ENCODE data around the gene TREH. TPM values are rescaled to one million over a fixed set of nuclear protein-coding genes. Genes with fewer than 3 reads are reported as not detected.

Gene TREH
- total RNA-seq, 4 donors from 2014 or later: not detected

DNA sequence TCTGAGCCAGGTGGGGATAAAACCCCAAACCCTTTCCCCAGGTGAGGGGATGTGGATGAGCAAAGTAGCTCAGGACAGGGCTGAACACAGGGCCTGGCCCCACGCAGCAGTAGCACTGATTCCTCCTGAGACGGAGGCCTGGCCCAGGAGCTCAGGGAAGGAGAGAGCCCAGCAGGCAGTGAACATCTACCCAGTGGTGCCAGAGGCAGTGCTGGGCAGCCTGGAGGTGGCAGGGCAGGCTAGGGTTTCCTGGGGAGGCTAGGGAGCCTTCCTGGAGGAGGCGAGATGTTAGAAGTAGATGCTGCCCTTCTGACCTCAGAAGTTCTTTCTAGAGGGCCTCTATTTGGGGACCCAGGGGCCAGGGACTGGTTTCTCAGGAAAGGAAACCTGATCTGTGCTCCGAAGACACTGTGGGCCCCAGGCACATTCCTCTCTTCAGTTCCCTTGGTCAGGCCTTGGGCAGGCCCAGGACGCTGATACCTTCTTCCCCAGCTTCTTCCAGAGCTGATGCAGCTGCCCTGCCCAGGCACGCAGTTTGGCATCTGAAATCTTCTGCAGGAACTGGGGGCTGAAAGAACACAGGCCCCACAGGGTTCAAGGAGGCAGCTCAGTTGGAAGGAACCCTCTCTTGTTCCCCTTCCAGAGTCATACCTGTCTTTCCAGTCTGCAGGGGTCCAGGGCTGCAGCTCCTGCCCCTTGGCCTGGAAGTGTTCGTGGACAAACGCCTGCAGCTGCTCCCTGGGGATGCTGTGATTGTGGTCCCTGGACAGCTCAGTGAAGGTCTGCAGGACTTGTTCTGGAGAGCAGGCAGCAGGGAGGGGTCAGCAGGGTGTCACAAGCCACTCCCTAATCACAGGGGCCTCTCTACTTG lies 16.8 kb downstream of the TREH start:
- no peak for DNase-seq (ENCODE audit: extremely low spot score)
- WGBS: 86% methylated on average over 8 of the region's 8 CpGs
- H3K27ac ChIP-seq (replicated peaks in 1 of 4): no peak overlapping the region
- intact Hi-C loops (cut with DNase I): no loop called here
- TF ChIP-seq POLR2A (IDR thresholded peaks at IDR 0.05; ENCODE audit: low read depth) (no peak), EP300 (IDR thresholded peaks at IDR 0.05) (no peak), POLR2AphosphoS5 (IDR thresholded peaks at IDR 0.05) (no peak)
- TF ChIP-seq, protein P1, sequence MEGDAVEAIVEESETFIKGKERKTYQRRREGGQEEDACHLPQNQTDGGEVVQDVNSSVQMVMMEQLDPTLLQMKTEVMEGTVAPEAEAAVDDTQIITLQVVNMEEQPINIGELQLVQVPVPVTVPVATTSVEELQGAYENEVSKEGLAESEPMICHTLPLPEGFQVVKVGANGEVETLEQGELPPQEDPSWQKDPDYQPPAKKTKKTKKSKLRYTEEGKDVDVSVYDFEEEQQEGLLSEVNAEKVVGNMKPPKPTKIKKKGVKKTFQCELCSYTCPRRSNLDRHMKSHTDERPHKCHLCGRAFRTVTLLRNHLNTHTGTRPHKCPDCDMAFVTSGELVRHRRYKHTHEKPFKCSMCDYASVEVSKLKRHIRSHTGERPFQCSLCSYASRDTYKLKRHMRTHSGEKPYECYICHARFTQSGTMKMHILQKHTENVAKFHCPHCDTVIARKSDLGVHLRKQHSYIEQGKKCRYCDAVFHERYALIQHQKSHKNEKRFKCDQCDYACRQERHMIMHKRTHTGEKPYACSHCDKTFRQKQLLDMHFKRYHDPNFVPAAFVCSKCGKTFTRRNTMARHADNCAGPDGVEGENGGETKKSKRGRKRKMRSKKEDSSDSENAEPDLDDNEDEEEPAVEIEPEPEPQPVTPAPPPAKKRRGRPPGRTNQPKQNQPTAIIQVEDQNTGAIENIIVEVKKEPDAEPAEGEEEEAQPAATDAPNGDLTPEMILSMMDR (IDR thresholded peaks at IDR 0.05): no peak
- H3K36me3 ChIP-seq: peaks cover 0 to 4% (median 3%) of the 10 kb centered on the region in 4 donors
- peaks cover 10 to 23% (median 18%) of the 10 kb centered on the region in 4 donors for H3K4me1 ChIP-seq
- H3K9me3 ChIP-seq: no peaks in the 10 kb centered on the region
- H3K27me3 ChIP-seq: peaks cover 0 to 12% (median 0%) of the 10 kb centered on the region in 4 donors
- no peak overlapping the region for H3K4me3 ChIP-seq

DNA sequence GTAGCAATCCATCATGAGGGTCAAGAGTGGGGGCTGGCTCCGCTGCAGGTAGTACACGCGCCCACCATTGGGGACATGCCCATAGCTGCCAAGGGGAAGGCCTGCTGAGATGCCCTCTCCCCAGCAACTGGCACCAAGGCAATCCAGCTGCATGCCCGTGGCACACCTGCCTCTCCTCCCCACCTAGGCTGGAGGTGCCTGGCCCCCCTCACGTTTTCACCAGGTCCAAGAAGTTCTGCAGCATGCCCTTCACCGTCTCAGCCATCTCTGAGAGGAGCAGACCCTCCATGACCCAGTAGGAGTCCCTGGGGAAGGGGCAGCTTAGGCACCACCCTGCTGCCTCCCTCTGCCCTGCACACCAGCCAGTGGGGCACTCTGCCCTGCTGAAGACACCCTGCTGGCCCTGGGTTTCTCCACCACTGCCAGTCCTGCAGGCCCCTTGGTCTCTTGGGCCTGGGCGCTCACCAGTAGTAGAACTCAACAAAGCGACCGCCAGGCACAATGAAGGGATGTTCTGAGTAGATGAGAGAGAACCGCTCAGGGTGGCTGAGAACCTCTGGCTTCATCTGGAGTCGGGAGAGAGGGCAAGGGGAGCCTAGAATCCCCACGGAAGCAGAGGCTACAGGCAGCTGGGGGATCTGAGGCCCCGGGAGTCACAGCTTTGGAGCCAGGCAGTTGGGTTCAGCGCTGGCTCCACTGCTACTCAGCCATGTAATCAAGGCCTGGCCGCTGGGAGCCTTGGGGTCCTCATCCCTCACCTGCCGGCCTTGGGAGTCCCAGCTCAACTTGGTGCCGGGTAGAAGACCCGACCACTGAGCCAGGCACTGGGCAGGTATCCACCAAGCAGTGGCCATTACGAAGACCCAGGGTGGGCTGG lies 17.8 kb downstream of the TREH start:
- Histone ChIP-seq H3K27me3 (peaks cover 0 to 12% (median 0%) of the 10 kb centered on the region in 4 donors), H3K36me3 (peaks cover 4 to 14% (median 12%) of the 10 kb centered on the region in 4 donors), H3K27ac (replicated peaks in 1 of 4) (no peak overlapping the region), H3K4me1 (peaks cover 10 to 23% (median 18%) of the 10 kb centered on the region in 4 donors), H3K4me3 (no peak overlapping the region), H3K9me3 (no peaks in the 10 kb centered on the region)
- TF ChIP-seq, protein P1 (IDR thresholded peaks at IDR 0.05): no peak
- TF ChIP-seq EP300 (IDR thresholded peaks at IDR 0.05): no peak
- no peak for TF ChIP-seq POLR2AphosphoS5 (IDR thresholded peaks at IDR 0.05)
- no peak for TF ChIP-seq POLR2A (IDR thresholded peaks at IDR 0.05; ENCODE audit: low read depth)
- WGBS: 87% methylated on average over 10 of the region's 19 CpGs
- intact Hi-C loops (cut with DNase I): no loop called here
- no peak for DNase-seq (ENCODE audit: extremely low spot score)

DNA sequence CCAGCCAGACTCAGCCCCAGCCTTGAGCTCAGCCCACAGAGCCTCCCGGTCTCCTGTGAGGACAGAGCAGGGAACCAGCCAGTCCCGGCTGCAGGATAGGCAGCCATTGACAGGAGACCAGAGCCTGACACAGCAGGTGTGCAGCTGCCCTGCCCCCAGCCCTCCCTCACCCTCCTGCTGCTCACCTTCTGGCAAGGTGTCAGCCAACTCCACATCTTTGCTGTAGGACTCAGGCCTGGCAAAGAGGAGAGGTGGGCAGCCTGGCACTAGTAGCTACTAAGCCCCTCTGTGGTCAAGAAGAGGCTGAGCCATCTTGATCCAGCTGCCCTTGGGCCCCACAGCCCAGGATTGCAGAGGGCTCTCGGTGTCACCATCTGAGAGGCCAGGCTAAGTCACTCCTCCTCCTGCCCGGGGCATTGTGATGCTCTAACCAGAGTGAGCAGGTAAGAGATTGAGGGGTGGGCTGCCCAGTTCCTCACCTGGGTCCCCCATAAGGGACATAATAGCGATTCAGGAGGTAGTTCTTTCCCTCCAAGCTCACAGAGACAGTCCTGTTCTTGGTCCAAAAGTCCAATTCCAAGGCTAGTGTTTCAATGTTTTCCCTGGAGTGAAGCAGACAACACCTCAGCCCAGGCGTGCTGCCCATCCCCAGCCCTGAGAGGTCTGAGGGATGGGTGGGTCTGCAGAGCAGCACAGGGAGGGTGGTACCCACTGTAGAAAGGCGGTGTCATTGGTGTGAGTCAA lies 18.6 kb downstream of the TREH start:
- Histone ChIP-seq H3K27me3 (peaks cover 0 to 12% (median 0%) of the 10 kb centered on the region in 4 donors), H3K9me3 (no peaks in the 10 kb centered on the region), H3K27ac (replicated peaks in 1 of 4) (no peak overlapping the region), H3K4me1 (peaks cover 10 to 23% (median 18%) of the 10 kb centered on the region in 4 donors), H3K36me3 (peaks cover 5 to 22% (median 20%) of the 10 kb centered on the region in 4 donors), H3K4me3 (no peak overlapping the region)
- DNase-seq (ENCODE audit: extremely low spot score): no peak
- TF ChIP-seq, protein P1 (IDR thresholded peaks at IDR 0.05): no peak
- TF ChIP-seq EP300 (IDR thresholded peaks at IDR 0.05) (no peak), POLR2AphosphoS5 (IDR thresholded peaks at IDR 0.05) (no peak), POLR2A (IDR thresholded peaks at IDR 0.05; ENCODE audit: low read depth) (no peak)
- WGBS: 80% methylated on average over 2 of the region's 7 CpGs
- intact Hi-C loops (cut with DNase I): no loop called here

DNA sequence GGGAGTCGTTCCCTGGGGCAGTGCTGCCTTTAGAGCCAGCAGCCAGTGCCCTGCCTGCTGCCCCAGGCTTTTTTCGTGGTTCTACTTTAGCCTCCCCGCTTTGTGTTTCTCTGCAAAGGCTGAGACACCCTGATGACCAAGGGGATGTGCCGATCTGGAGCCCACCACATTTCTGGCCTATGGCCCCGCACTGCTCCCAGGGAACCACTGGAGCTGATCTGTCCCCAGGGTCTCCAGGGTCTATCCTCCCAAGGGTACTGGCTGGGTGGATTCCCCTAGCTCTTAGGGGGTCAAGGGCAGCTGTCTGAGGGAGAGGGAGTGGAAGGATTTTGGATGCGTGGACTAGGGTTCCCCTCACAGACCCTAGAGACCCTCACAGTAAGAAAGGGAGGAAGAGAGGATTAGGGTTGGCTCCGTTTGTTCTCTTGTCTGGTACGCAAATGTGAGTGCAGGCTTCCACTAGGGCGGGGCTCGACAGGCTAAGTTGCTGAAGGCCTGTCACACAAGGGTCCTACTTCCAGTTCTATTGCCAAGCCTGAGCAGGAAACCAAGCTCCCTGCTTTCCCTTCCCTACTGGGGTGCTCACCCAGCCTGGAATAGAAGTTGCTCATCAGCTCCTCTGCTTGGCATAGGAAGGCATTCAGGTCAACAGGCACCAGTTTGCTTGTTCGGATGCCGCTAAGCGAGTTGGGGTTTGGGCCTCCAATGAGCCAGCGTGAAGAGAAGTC lies 19.3 kb downstream of the TREH start:
- no peak for TF ChIP-seq POLR2A (IDR thresholded peaks at IDR 0.05; ENCODE audit: low read depth)
- TF ChIP-seq, protein P1 (IDR thresholded peaks at IDR 0.05): no peak
- no peak for TF ChIP-seq POLR2AphosphoS5 (IDR thresholded peaks at IDR 0.05)
- no peak for TF ChIP-seq EP300 (IDR thresholded peaks at IDR 0.05)
- Histone ChIP-seq H3K4me1 (peaks cover 10 to 23% (median 18%) of the 10 kb centered on the region in 4 donors), H3K9me3 (no peaks in the 10 kb centered on the region), H3K4me3 (peak overlapping the region in 1 of 4 donors; percentile 12), H3K27ac (replicated peaks in 1 of 4) (no peak overlapping the region), H3K36me3 (peaks cover 5 to 30% (median 28%) of the 10 kb centered on the region in 4 donors), H3K27me3 (peaks cover 0 to 12% (median 0%) of the 10 kb centered on the region in 4 donors)
- intact Hi-C loops (cut with DNase I): loop anchor here (5.0 kb wide), 1 partner anchor 53 kb away; the partner anchor contains the start of gene PHLDB1
- no peak for DNase-seq (ENCODE audit: extremely low spot score)
- 67% methylated on average over 9 of the region's 14 CpGs for WGBS

Data from esophagus muscularis mucosa (tissue), 4 donors.